Measurements from ENCODE around the gene ROBO2.

ROBO2 gene

DNA sequence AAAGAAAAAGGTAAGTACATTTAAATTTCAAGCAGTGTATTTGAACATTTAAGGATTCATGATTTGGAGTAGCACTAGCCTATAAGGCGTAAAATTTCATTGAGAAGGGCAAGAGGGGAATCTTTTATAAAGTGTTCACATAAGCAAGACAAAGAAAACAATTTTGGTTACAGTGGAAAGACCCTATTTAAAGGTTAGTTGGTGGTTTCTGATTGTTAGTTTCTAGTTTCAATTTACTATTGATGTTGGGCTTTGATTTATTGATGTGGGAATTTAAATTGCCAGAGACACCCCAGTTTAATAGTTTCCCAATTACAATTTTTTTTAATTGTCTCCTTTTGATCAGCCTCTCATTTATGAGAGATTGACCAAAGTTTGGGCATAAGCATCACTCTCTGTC is 19.5 kb downstream of the ROBO2 start:
- POLR2A ChIA-PET = no interaction called here
- TF ChIP-seq CTCF (IDR thresholded peaks at IDR 0.05; ENCODE audit: control extremely low read depth, extremely low read depth, low read depth, missing control alignments) = no peak
- DNase-seq (ENCODE audit: extremely low spot score) = no peak
- CTCF ChIA-PET = no interaction called here

DNA sequence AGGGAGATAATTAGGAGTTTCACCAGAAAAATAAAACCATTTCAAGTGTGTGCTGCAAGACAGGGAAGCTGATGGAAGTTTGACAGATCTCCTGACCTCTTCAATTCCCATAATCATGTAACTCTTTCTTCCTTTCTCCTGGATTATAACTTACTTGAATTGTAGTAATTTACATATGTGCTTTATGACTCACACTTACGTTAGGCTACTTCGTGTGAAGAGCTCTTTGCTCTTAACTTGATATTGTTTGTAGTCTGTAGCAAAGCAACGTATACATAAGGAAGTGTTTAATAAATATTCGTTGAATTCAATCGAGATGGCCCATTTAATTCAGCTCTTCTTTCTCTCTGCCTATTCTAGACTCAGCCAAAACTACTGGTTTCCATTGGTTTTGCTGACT is 23.5 kb downstream of the ROBO2 start:
- ChIA-PET CTCF (interaction anchor here (1.1 to 1.6 kb wide), 2 partner anchors 18 to 26 kb away, joined by 3 to 4 read pairs; no protein-coding TSS in a partner anchor), POLR2A (no interaction called here)
- TF ChIP-seq CTCF (IDR thresholded peaks at IDR 0.05; ENCODE audit: control extremely low read depth, extremely low read depth, low read depth, missing control alignments) = no peak
- no peak for DNase-seq (ENCODE audit: extremely low spot score)

- ChIA-PET POLR2A (no interaction called here), CTCF (no interaction called here)
- no peak for DNase-seq (ENCODE audit: extremely low spot score)
- no peak for TF ChIP-seq CTCF (IDR thresholded peaks at IDR 0.05; ENCODE audit: control extremely low read depth, extremely low read depth, low read depth, missing control alignments)
Observed at GRCh38 chr3:77065750-77066149, 25.9 kb downstream of the ROBO2 start.

DNA sequence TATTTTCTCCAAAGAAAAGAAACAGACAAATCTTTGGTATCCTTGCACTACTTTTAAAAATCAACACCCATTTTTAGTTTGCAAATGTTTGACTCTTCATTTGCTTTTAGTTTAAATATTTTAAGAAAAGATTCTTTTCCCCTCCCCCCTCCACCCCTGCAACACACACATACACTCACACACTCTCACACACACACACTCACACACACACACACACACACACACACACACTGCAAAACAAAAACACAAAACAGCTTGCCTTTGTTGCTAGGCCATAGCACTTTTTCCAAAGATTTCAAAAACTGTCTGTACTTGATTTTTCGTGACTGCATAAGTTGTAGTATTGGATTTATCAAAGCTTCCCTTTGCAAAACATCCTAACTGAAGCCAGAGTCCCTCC is 26.9 kb downstream of the ROBO2 start:
- ChIA-PET POLR2A (no interaction called here), CTCF (no interaction called here)
- TF ChIP-seq CTCF (IDR thresholded peaks at IDR 0.05; ENCODE audit: control extremely low read depth, extremely low read depth, low read depth, missing control alignments) = no peak
- no peak for DNase-seq (ENCODE audit: extremely low spot score)

GRCh38 chr3:77068808-77069207 is 28.9 kb downstream of the ROBO2 start:
- CTCF ChIA-PET = no interaction called here
- no peak for TF ChIP-seq CTCF (IDR thresholded peaks at IDR 0.05; ENCODE audit: control extremely low read depth, extremely low read depth, low read depth, missing control alignments)
- POLR2A ChIA-PET = no interaction called here
- DNase-seq (ENCODE audit: extremely low spot score) = no peak

- TF ChIP-seq CTCF (IDR thresholded peaks at IDR 0.05; ENCODE audit: control extremely low read depth, extremely low read depth, low read depth, missing control alignments) = no peak
- DNase-seq (ENCODE audit: extremely low spot score) = no peak
- ChIA-PET POLR2A (no interaction called here), CTCF (interaction anchor here (1.2 kb wide), 1 partner anchor 9 kb away, joined by 3 read pairs; no protein-coding TSS in a partner anchor)
Observed at GRCh38 chr3:77071364-77071763, 31.5 kb downstream of the ROBO2 start.

GRCh38 chr3:77071809-77072208 is 31.9 kb downstream of the ROBO2 start:
- DNase-seq (ENCODE audit: extremely low spot score) = no peak
- no peak for TF ChIP-seq CTCF (IDR thresholded peaks at IDR 0.05; ENCODE audit: control extremely low read depth, extremely low read depth, low read depth, missing control alignments)
- ChIA-PET CTCF (interaction anchor here (1.2 kb wide), 1 partner anchor 8 kb away, joined by 3 read pairs; no protein-coding TSS in a partner anchor), POLR2A (no interaction called here)

All from GM10248 (cell line).